Measurements from ENCODE around the gene CNFN. TPM values are rescaled to one million over a fixed set of nuclear protein-coding genes. Genes with fewer than 3 reads are reported as not detected.
A peak's percentile ranks its signal among the peaks of the same experiment; 100 is the strongest.

CNFN gene
- total and polyA plus RNA-seq, 2 donors: 0.85 to 32.7 TPM

GRCh38 chr19:42402376-42403116 is 12.4 kb upstream of the CNFN start:
- peaks cover 6 to 16% of the 10 kb centered on the region in 2 donors for H3K4me1 ChIP-seq (ENCODE audit: control insufficient read depth in 2 of 2, insufficient read depth in 2 of 2, low read length in 2 of 2)
- H3K27ac ChIP-seq (ENCODE audit: low read depth in 1 of 2, low read length in 1 of 2): no peak overlapping the region
- H3K4me3 ChIP-seq (ENCODE audit: low read length in 2 of 2): no peak overlapping the region
- peaks cover 5 to 23% of the 10 kb centered on the region in 2 donors for H3K27me3 ChIP-seq (ENCODE audit: control insufficient read depth in 2 of 2, insufficient read depth in 1 of 2, low read length in 1 of 2)
- peaks cover 24 to 37% of the 10 kb centered on the region in 2 donors for H3K36me3 ChIP-seq (ENCODE audit: control insufficient read depth in 2 of 2, insufficient read depth in 2 of 2, low read length in 1 of 2)
- no peaks in the 10 kb centered on the region for H3K9me3 ChIP-seq (ENCODE audit: control insufficient read depth in 2 of 2, insufficient read depth in 1 of 2, low read length in 1 of 2)
- DNase-seq (ENCODE audit: low read depth in 6 of 9, low spot score in 9 of 9): no peak
- WGBS: 82% methylated on average over 34 of the region's 34 CpGs

GRCh38 chr19:42401365-42402303 is 11.5 kb upstream of the CNFN start:
- WGBS: 3% methylated on average over 80 of the region's 80 CpGs
- Histone ChIP-seq H3K36me3 (ENCODE audit: control insufficient read depth in 2 of 2, insufficient read depth in 2 of 2, low read length in 1 of 2) (peaks cover 18 to 27% of the 10 kb centered on the region in 2 donors), H3K4me3 (ENCODE audit: low read length in 2 of 2) (peak overlapping the region; percentile 30 to 54), H3K9me3 (ENCODE audit: control insufficient read depth in 2 of 2, insufficient read depth in 1 of 2, low read length in 1 of 2) (no peaks in the 10 kb centered on the region), H3K4me1 (ENCODE audit: control insufficient read depth in 2 of 2, insufficient read depth in 2 of 2, low read length in 2 of 2) (peaks cover 12 to 21% of the 10 kb centered on the region in 2 donors), H3K27me3 (ENCODE audit: control insufficient read depth in 2 of 2, insufficient read depth in 1 of 2, low read length in 1 of 2) (peaks cover 5 to 27% of the 10 kb centered on the region in 2 donors), H3K27ac (ENCODE audit: low read depth in 1 of 2, low read length in 1 of 2) (peak overlapping the region in 1 of 2 donors; percentile 3)
- DNase-seq (ENCODE audit: low read depth in 6 of 9, low spot score in 9 of 9): peak in 6 of 9 donors; percentile 38 to 76 (median 54)

- H3K4me1 ChIP-seq (ENCODE audit: control insufficient read depth in 2 of 2, insufficient read depth in 2 of 2, low read length in 2 of 2): peaks cover 16 to 26% of the 10 kb centered on the region in 2 donors
- peaks cover 6 to 15% of the 10 kb centered on the region in 2 donors for H3K36me3 ChIP-seq (ENCODE audit: control insufficient read depth in 2 of 2, insufficient read depth in 2 of 2, low read length in 1 of 2)
- peaks cover 5 to 28% of the 10 kb centered on the region in 2 donors for H3K27me3 ChIP-seq (ENCODE audit: control insufficient read depth in 2 of 2, insufficient read depth in 1 of 2, low read length in 1 of 2)
- no peak overlapping the region for H3K4me3 ChIP-seq (ENCODE audit: low read length in 2 of 2)
- no peak overlapping the region for H3K27ac ChIP-seq (ENCODE audit: low read depth in 1 of 2, low read length in 1 of 2)
- DNase-seq (ENCODE audit: low read depth in 6 of 9, low spot score in 9 of 9): no peak
- H3K9me3 ChIP-seq (ENCODE audit: control insufficient read depth in 2 of 2, insufficient read depth in 1 of 2, low read length in 1 of 2): no peaks in the 10 kb centered on the region
- WGBS: 100% methylated on average over 1 of the region's 1 CpG
Observed at GRCh38 chr19:42400404-42400803, 10.3 kb upstream of the CNFN start.

- DNase-seq (ENCODE audit: low read depth in 6 of 9, low spot score in 9 of 9): no peak
- WGBS: 30% methylated on average over 25 of the region's 25 CpGs
- peaks cover 5 to 30% of the 10 kb centered on the region in 2 donors for H3K27me3 ChIP-seq (ENCODE audit: control insufficient read depth in 2 of 2, insufficient read depth in 1 of 2, low read length in 1 of 2)
- peak overlapping the region; percentile 53 to 61 for H3K4me3 ChIP-seq (ENCODE audit: low read length in 2 of 2)
- H3K27ac ChIP-seq (ENCODE audit: low read depth in 1 of 2, low read length in 1 of 2): peak overlapping the region in 1 of 2 donors; percentile 31
- H3K4me1 ChIP-seq (ENCODE audit: control insufficient read depth in 2 of 2, insufficient read depth in 2 of 2, low read length in 2 of 2): peaks cover 16 to 26% of the 10 kb centered on the region in 2 donors
- H3K36me3 ChIP-seq (ENCODE audit: control insufficient read depth in 2 of 2, insufficient read depth in 2 of 2, low read length in 1 of 2): no peaks in the 10 kb centered on the region
- H3K9me3 ChIP-seq (ENCODE audit: control insufficient read depth in 2 of 2, insufficient read depth in 1 of 2, low read length in 1 of 2): no peaks in the 10 kb centered on the region
Observed at GRCh38 chr19:42397263-42398166, 7.4 kb upstream of the CNFN start.

- 4% methylated on average over 42 of the region's 42 CpGs for WGBS
Observed at GRCh38 chr19:42396381-42397262, 6.5 kb upstream of the CNFN start.

GRCh38 chr19:42394751-42395150 is 4.7 kb upstream of the CNFN start:
- whole genome bisulfite sequencing: 98% methylated on average over 8 of the region's 8 CpGs
- Histone ChIP-seq H3K36me3 (ENCODE audit: control insufficient read depth in 2 of 2, insufficient read depth in 2 of 2, low read length in 1 of 2) (no peaks in the 10 kb centered on the region), H3K9me3 (ENCODE audit: control insufficient read depth in 2 of 2, insufficient read depth in 1 of 2, low read length in 1 of 2) (no peaks in the 10 kb centered on the region), H3K27me3 (ENCODE audit: control insufficient read depth in 2 of 2, insufficient read depth in 1 of 2, low read length in 1 of 2) (peaks cover 8 to 40% of the 10 kb centered on the region in 2 donors), H3K4me1 (ENCODE audit: control insufficient read depth in 2 of 2, insufficient read depth in 2 of 2, low read length in 2 of 2) (peaks cover 13 to 15% of the 10 kb centered on the region in 2 donors), H3K4me3 (ENCODE audit: low read length in 2 of 2) (no peak overlapping the region), H3K27ac (ENCODE audit: low read depth in 1 of 2, low read length in 1 of 2) (no peak overlapping the region)
- DNase-seq (ENCODE audit: low read depth in 6 of 9, low spot score in 9 of 9): no peak

More at GRCh38 chr19:42396381-42397262, 6.5 kb upstream of the CNFN start:
- H3K4me3 ChIP-seq (ENCODE audit: low read length in 2 of 2): peak overlapping the region; percentile 53 to 61
- peaks cover 13 to 20% of the 10 kb centered on the region in 2 donors for H3K4me1 ChIP-seq (ENCODE audit: control insufficient read depth in 2 of 2, insufficient read depth in 2 of 2, low read length in 2 of 2)
- peak; percentile 77 to 92 (median 84) for DNase-seq (ENCODE audit: low read depth in 6 of 9, low spot score in 9 of 9)
- H3K27me3 ChIP-seq (ENCODE audit: control insufficient read depth in 2 of 2, insufficient read depth in 1 of 2, low read length in 1 of 2): peaks cover 3 to 29% of the 10 kb centered on the region in 2 donors
- H3K36me3 ChIP-seq (ENCODE audit: control insufficient read depth in 2 of 2, insufficient read depth in 2 of 2, low read length in 1 of 2): no peaks in the 10 kb centered on the region
- H3K9me3 ChIP-seq (ENCODE audit: control insufficient read depth in 2 of 2, insufficient read depth in 1 of 2, low read length in 1 of 2): no peaks in the 10 kb centered on the region
- H3K27ac ChIP-seq (ENCODE audit: low read depth in 1 of 2, low read length in 1 of 2): peak overlapping the region; percentile 31 to 52

GRCh38 chr19:42392165-42392564 is 2.1 kb upstream of the CNFN start:
- DNase-seq (ENCODE audit: low read depth in 6 of 9, low spot score in 9 of 9): no peak
- Histone ChIP-seq H3K4me1 (ENCODE audit: control insufficient read depth in 2 of 2, insufficient read depth in 2 of 2, low read length in 2 of 2) (peaks cover 7 to 8% of the 10 kb centered on the region in 2 donors), H3K27me3 (ENCODE audit: control insufficient read depth in 2 of 2, insufficient read depth in 1 of 2, low read length in 1 of 2) (peaks cover 13 to 58% of the 10 kb centered on the region in 2 donors), H3K27ac (ENCODE audit: low read depth in 1 of 2, low read length in 1 of 2) (no peak overlapping the region), H3K9me3 (ENCODE audit: control insufficient read depth in 2 of 2, insufficient read depth in 1 of 2, low read length in 1 of 2) (peaks cover 0 to 1% of the 10 kb centered on the region in 2 donors), H3K36me3 (ENCODE audit: control insufficient read depth in 2 of 2, insufficient read depth in 2 of 2, low read length in 1 of 2) (no peaks in the 10 kb centered on the region), H3K4me3 (ENCODE audit: low read length in 2 of 2) (no peak overlapping the region)
- WGBS: 78% methylated on average over 4 of the region's 4 CpGs

All from thymus (tissue), 11 donors.